Sigmoid colon (tissue), 7 donors: Measurements from ENCODE around the gene ENO3. TPM values are rescaled to one million over a fixed set of nuclear protein-coding genes. Genes with fewer than 3 reads are reported as not detected.

Experiments used
- DNase-seq: peaks from one replicate; pipeline ENCODE4 v3.0.0-alpha.2; 2019
- H3K27ac ChIP-seq, 4 donors: fragments of 200-600 bp; sonication (generic); one replicate each; pipeline ENCODE4 v1.5.1; 2016 to 2019; ENCODE audit warnings: mild to moderate bottlenecking in 1 of 4
- H3K27me3 ChIP-seq, 3 donors: fragments of 200-600 bp; sonication (generic); one replicate each; pipeline ENCODE4 v1.5.1; 2019; ENCODE audit warnings: mild to moderate bottlenecking in 1 of 3
- H3K36me3 ChIP-seq, 4 donors: fragments of 200-600 bp; sonication (generic); one replicate each; pipeline ENCODE4 v1.5.1; 2016 to 2019
- H3K4me1 ChIP-seq, 4 donors: fragments of 200-600 bp; sonication (generic); one replicate each; pipeline ENCODE4 v1.5.1; 2017 to 2019
- H3K4me3 ChIP-seq, 4 donors: fragments of 200-600 bp; sonication (generic); one replicate each; pipeline ENCODE4 v1.5.1; 2017 to 2019; ENCODE audit warnings: mild to moderate bottlenecking in 2 of 4, moderate library complexity in 1 of 4
- H3K9me3 ChIP-seq, 4 donors: fragments of 200-600 bp in 3 of 4; sonication (generic) in 3 of 4; one replicate each; pipeline versions ENCODE4 v1.5.1 to v1.6.1; 2013 to 2019
- EP300 ChIP-seq, 4 donors: sonication (generic); formaldehyde crosslinking; IDR thresholded peaks; one replicate each; pipeline ENCODE4 v1.6.1; 2017; ENCODE audit warnings: antibody characterized with exemption in 4 of 4
- POLR2A ChIP-seq, 2 donors: fragments of 450-650 bp; IDR thresholded peaks; one replicate each; pipeline ENCODE4 v1.6.1; 2016; ENCODE audit warnings: antibody characterized with exemption in 2 of 2, mild to moderate bottlenecking in 2 of 2, moderate library complexity in 2 of 2
- POLR2AphosphoS5 ChIP-seq, 4 donors: sonication (generic); formaldehyde crosslinking; IDR thresholded peaks; one replicate each; pipeline ENCODE4 v1.6.1; 2017; ENCODE audit warnings: antibody characterized with exemption in 4 of 4
- WGBS, 2 donors: extraction: QIAGEN DNeasy Blood & Tissue Kit; methylation state at CpG; one replicate each; pipeline ENCODE4 v1.1.7; 2013; 5-methylcytosine and 5-hydroxymethylcytosine counted together
- intact Hi-C: fragments of 100-400 bp; cut with DNase I; formaldehyde crosslinking; loops from one replicate; pipeline ENCODE4 v1.15.1; 2023
- polyA plus RNA-seq, 3 donors: library from polyadenylated mRNA; stranded (reverse); fragments of 200-250 nt; gene quantifications; one replicate each; pipeline ENCODE4 v1.2.3, GENCODE V29; 2013
- total RNA-seq, 4 donors: library from RNA; depleted of rRNA; stranded (reverse); fragments of >200 nt; gene quantifications; one replicate each; pipeline ENCODE4 v1.1.0, GENCODE V29; 2016
- TF ChIP-seq, protein P1 (sequence below), 4 experiments: fragments of 450-650 bp in 3 of 4; fragments of 200-600 bp in 1 of 4; IDR thresholded peaks; one replicate each; pipeline ENCODE4 v1.5.1; 2016 to 2019; ENCODE audit warnings: antibody characterized with exemption in 4 of 4, mild to moderate bottlenecking in 3 of 4, moderate library complexity in 2 of 4
- donor health status: healthy with polysubstance abuse.
- donor health status: Bipolar disorder and iron deficiency.
- donor health status: healthy.

Gene ENO3
- total and polyA plus RNA-seq, 7 donors = 0.69 to 10.3 (median 5.4) TPM

GRCh38 chr17:4973256-4974114, 22.6 kb downstream of the ENO3 start:
- H3K27me3 ChIP-seq = no peaks in the 10 kb centered on the region
- H3K36me3 ChIP-seq = peaks cover 32 to 70% (median 48%) of the 10 kb centered on the region in 4 donors
- no peak for TF ChIP-seq EP300 (IDR thresholded peaks at IDR 0.05)
- TF ChIP-seq POLR2AphosphoS5 (IDR thresholded peaks at IDR 0.05) = no peak
- no peak for TF ChIP-seq POLR2A (IDR thresholded peaks at IDR 0.05)
- TF ChIP-seq, protein P1, sequence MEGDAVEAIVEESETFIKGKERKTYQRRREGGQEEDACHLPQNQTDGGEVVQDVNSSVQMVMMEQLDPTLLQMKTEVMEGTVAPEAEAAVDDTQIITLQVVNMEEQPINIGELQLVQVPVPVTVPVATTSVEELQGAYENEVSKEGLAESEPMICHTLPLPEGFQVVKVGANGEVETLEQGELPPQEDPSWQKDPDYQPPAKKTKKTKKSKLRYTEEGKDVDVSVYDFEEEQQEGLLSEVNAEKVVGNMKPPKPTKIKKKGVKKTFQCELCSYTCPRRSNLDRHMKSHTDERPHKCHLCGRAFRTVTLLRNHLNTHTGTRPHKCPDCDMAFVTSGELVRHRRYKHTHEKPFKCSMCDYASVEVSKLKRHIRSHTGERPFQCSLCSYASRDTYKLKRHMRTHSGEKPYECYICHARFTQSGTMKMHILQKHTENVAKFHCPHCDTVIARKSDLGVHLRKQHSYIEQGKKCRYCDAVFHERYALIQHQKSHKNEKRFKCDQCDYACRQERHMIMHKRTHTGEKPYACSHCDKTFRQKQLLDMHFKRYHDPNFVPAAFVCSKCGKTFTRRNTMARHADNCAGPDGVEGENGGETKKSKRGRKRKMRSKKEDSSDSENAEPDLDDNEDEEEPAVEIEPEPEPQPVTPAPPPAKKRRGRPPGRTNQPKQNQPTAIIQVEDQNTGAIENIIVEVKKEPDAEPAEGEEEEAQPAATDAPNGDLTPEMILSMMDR (IDR thresholded peaks at IDR 0.05) = no peak
- peaks cover 0 to 33% (median 27%) of the 10 kb centered on the region in 4 donors for H3K4me1 ChIP-seq
- intact Hi-C loops = no loop called here
- H3K9me3 ChIP-seq = no peaks in the 10 kb centered on the region
- H3K27ac ChIP-seq = peak overlapping the region in 3 of 4 donors; percentile 45 to 97 (median 48)
- H3K4me3 ChIP-seq = no peak overlapping the region
- 91 to 93% methylated on average over 10 of the region's 10 CpGs for WGBS, 2 donors
- peak; percentile 68 for DNase-seq

GRCh38 chr17:4974115-4974670, 23.3 kb downstream of the ENO3 start:
- no peak overlapping the region for H3K4me3 ChIP-seq
- TF ChIP-seq POLR2A (IDR thresholded peaks at IDR 0.05) = no peak
- no peak for TF ChIP-seq POLR2AphosphoS5 (IDR thresholded peaks at IDR 0.05)
- no peak for TF ChIP-seq EP300 (IDR thresholded peaks at IDR 0.05)
- TF ChIP-seq, protein P1 (IDR thresholded peaks at IDR 0.05) = no peak
- peaks cover 39 to 77% (median 50%) of the 10 kb centered on the region in 4 donors for H3K36me3 ChIP-seq
- H3K27me3 ChIP-seq = no peaks in the 10 kb centered on the region
- 91 to 93% methylated on average over 9 of the region's 9 CpGs for WGBS, 2 donors
- no peaks in the 10 kb centered on the region for H3K9me3 ChIP-seq
- intact Hi-C loops = no loop called here
- H3K27ac ChIP-seq = peak overlapping the region in 1 of 4 donors; percentile 25
- H3K4me1 ChIP-seq = peaks cover 0 to 26% (median 20%) of the 10 kb centered on the region in 4 donors
- DNase-seq = peak; percentile 58

- Histone ChIP-seq H3K27me3 (no peaks in the 10 kb centered on the region), H3K36me3 (peaks cover 29 to 84% (median 41%) of the 10 kb centered on the region in 4 donors), H3K27ac (no peak overlapping the region), H3K4me3 (no peak overlapping the region), H3K9me3 (no peaks in the 10 kb centered on the region), H3K4me1 (peaks cover 0 to 13% (median 8%) of the 10 kb centered on the region in 4 donors)
- no peak for DNase-seq
- no peak for TF ChIP-seq POLR2AphosphoS5 (IDR thresholded peaks at IDR 0.05)
- TF ChIP-seq EP300 (IDR thresholded peaks at IDR 0.05) = no peak
- TF ChIP-seq POLR2A (IDR thresholded peaks at IDR 0.05) = no peak
- TF ChIP-seq, protein P1 (IDR thresholded peaks at IDR 0.05) = no peak
- intact Hi-C loops = loop anchor here (1.0 kb wide), 1 partner anchor 8 kb away; no protein-coding TSS in a partner anchor
These were observed 27.8 kb downstream of the ENO3 start for GRCh38 chr17:4978726-4979125.

DNA sequence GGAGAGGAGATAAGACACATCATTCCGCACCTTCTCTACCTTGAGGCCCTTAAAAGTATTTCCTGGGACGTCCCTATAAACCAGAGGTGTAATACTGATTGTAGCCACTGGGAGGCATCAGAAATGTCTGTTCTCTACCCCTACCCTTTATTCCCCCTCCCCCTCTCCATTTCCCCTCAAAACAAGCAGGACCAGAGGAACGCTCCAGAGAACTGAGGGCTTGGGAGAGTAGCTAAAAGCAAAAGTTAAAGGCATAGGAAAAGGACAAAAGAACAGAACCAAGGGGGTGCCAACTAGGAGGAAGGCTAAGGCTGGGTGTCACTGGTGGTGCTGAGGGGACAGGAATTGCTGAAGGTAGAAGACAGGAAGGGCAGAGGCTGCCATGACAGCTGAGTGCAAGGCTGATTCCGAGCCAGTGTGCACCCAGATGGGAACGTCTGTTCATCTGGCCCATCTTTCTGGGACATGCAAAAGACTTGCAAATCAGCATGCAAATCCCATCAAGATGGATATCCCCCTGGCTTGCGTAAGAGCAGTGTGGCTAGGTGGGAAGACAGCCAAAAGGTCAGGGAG, 29.8 kb downstream of the ENO3 start:
- intact Hi-C loops = loop anchor here (5.0 kb wide), 1 partner anchor 82 kb away; no protein-coding TSS in a partner anchor
- TF ChIP-seq POLR2A (IDR thresholded peaks at IDR 0.05) (no peak), POLR2AphosphoS5 (IDR thresholded peaks at IDR 0.05) (no peak), EP300 (IDR thresholded peaks at IDR 0.05) (no peak)
- TF ChIP-seq, protein P1 (IDR thresholded peaks at IDR 0.05) = peak; percentile 61 to 88 (median 80)
- H3K27me3 ChIP-seq = no peaks in the 10 kb centered on the region
- no peaks in the 10 kb centered on the region for H3K9me3 ChIP-seq
- H3K36me3 ChIP-seq = peaks cover 27 to 82% (median 38%) of the 10 kb centered on the region in 4 donors
- no peak overlapping the region for H3K4me3 ChIP-seq
- WGBS, 2 donors = 37 to 39% methylated on average over 6 of the region's 6 CpGs
- H3K4me1 ChIP-seq = peaks cover 0 to 10% (median 5%) of the 10 kb centered on the region in 4 donors
- DNase-seq = no peak
- H3K27ac ChIP-seq = no peak overlapping the region
